Measurements from ENCODE around the gene SH3GL2.

Gene SH3GL2

DNA sequence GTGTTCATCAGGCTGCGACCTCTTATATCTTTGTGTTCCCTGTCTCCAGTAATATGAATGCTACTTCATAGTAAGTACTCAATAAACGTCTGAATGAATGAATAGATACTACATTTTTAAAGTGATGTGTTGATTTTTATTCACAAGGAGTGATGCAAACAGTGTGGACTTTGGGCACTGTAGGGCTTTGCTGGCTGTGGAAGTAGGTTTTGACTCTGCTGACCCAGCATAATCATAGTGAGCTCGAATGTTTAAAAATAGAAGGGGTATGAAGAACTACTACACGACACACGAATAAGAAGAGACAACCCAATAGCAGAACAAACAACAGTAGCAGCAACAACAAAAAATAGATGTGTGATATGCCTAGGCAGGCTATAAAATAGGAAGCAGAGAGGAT is 147.4 kb downstream of the SH3GL2 start:
- H3K9me3 ChIP-seq (ENCODE audit: control insufficient read depth in 1 of 2, low read length in 2 of 2): peaks cover 4 to 8% of the 10 kb centered on the region in 2 donors

DNA sequence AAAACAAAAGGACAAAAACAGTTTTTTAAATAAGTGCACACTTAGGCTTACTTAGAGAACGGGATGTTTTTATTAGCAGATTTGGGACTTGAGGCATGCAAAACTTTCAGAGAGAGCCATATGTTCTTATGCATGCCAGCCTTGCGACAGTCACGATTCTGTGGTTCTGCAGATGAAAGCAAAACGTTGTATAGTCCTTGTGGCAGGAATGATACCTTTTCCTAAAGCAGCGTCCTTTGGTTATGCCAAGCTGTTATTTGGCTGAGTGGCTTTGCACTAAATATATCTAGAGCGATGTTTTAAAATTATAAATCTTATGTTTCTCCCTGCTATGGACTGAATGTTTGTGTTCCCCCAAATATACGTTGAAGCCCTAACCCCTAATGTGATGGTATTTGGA is 152.0 kb downstream of the SH3GL2 start:
- Histone ChIP-seq H3K9me3 (ENCODE audit: control insufficient read depth in 1 of 2, low read length in 2 of 2) (no peaks in the 10 kb centered on the region), H3K4me1 (ENCODE audit: control insufficient read depth in 1 of 2, insufficient read depth in 2 of 2, low read length in 2 of 2) (no peaks in the 10 kb centered on the region), H3K36me3 (ENCODE audit: control insufficient read depth in 1 of 2, insufficient read depth in 2 of 2, low read length in 2 of 2) (no peaks in the 10 kb centered on the region), H3K4me3 (ENCODE audit: low read depth in 1 of 2, low read length in 2 of 2) (no peak overlapping the region), H3K27me3 (ENCODE audit: low read depth, low read length) (no peaks in the 10 kb centered on the region), H3K27ac (ENCODE audit: low read length) (no peak overlapping the region)

More for the DNA sequence above, 147.4 kb downstream of the SH3GL2 start:
- H3K4me3 ChIP-seq (ENCODE audit: low read depth in 1 of 2, low read length in 2 of 2): no peak overlapping the region
- no peak overlapping the region for H3K27ac ChIP-seq (ENCODE audit: low read length)
- H3K27me3 ChIP-seq (ENCODE audit: low read depth, low read length): no peaks in the 10 kb centered on the region
- no peaks in the 10 kb centered on the region for H3K36me3 ChIP-seq (ENCODE audit: control insufficient read depth in 1 of 2, insufficient read depth in 2 of 2, low read length in 2 of 2)
- no peaks in the 10 kb centered on the region for H3K4me1 ChIP-seq (ENCODE audit: control insufficient read depth in 1 of 2, insufficient read depth in 2 of 2, low read length in 2 of 2)

DNA sequence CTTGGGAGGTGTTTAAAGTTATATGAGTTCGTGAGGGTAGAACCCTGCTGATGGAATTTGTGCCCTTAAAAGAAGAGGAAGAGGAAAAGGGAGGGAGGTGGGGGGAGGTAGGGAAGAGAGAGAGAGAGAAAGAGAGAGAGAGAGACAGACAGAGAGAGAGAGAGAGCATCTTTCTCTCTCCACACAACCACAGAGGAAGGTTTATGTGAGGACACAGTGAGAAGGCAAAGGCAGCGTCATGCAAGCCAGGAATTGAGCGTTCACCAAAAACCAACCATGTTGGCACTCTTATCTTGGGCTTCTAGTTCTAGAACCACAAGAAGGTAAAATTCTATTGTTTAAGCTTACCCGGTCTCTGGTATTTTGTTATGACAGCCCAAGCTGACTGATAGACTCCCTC is 152.4 kb downstream of the SH3GL2 start:
- Histone ChIP-seq H3K27ac (ENCODE audit: low read length) (no peak overlapping the region), H3K4me1 (ENCODE audit: control insufficient read depth in 1 of 2, insufficient read depth in 2 of 2, low read length in 2 of 2) (no peaks in the 10 kb centered on the region), H3K36me3 (ENCODE audit: control insufficient read depth in 1 of 2, insufficient read depth in 2 of 2, low read length in 2 of 2) (no peaks in the 10 kb centered on the region), H3K9me3 (ENCODE audit: control insufficient read depth in 1 of 2, low read length in 2 of 2) (no peaks in the 10 kb centered on the region), H3K27me3 (ENCODE audit: low read depth, low read length) (no peaks in the 10 kb centered on the region), H3K4me3 (ENCODE audit: low read depth in 1 of 2, low read length in 2 of 2) (no peak overlapping the region)

DNA sequence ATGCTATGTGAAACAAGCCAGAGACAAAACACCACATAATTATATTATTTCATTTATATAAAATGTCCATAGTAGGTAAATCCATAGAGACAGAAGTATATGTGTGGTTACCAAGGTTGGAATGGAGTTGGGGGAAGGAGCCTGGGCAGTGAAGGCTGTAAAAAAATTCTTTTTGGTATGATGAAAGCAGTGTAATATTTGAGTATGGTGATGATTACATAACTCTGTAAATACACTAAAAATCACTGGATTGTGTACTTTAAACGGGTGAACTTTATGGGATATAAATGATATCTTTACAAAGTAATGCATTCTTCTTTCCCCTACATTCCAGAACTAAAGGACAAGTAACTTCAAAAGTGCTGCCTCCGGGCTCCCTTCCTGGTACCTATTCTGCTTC is 155.8 kb downstream of the SH3GL2 start:
- Histone ChIP-seq H3K4me3 (ENCODE audit: low read depth in 1 of 2, low read length in 2 of 2) (no peak overlapping the region), H3K27ac (ENCODE audit: low read length) (no peak overlapping the region), H3K27me3 (ENCODE audit: low read depth, low read length) (no peaks in the 10 kb centered on the region), H3K36me3 (ENCODE audit: control insufficient read depth in 1 of 2, insufficient read depth in 2 of 2, low read length in 2 of 2) (no peaks in the 10 kb centered on the region), H3K4me1 (ENCODE audit: control insufficient read depth in 1 of 2, insufficient read depth in 2 of 2, low read length in 2 of 2) (no peaks in the 10 kb centered on the region), H3K9me3 (ENCODE audit: control insufficient read depth in 1 of 2, low read length in 2 of 2) (no peaks in the 10 kb centered on the region)

DNA sequence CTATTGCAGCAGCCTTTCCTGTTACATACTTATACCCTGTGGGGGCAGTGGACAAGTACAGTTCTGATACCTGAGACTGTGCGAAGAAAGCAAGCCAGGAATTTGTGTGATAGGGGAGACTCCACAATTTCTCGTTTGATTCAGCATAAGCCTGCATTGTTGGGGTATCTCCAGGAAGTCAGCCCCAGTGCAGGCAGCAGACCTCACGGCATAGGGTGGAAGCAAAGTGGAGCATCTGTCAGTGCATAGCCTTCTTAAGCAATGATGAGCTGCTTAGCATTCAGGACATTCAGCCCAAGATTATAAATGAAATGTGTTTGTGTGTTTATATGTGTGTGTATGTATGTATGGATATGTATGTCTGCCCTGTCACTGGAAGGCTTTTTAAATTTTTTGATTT is 157.0 kb downstream of the SH3GL2 start:
- Histone ChIP-seq H3K4me1 (ENCODE audit: control insufficient read depth in 1 of 2, insufficient read depth in 2 of 2, low read length in 2 of 2) (no peaks in the 10 kb centered on the region), H3K9me3 (ENCODE audit: control insufficient read depth in 1 of 2, low read length in 2 of 2) (no peaks in the 10 kb centered on the region), H3K36me3 (ENCODE audit: control insufficient read depth in 1 of 2, insufficient read depth in 2 of 2, low read length in 2 of 2) (no peaks in the 10 kb centered on the region), H3K27me3 (ENCODE audit: low read depth, low read length) (no peaks in the 10 kb centered on the region), H3K4me3 (ENCODE audit: low read depth in 1 of 2, low read length in 2 of 2) (no peak overlapping the region), H3K27ac (ENCODE audit: low read length) (no peak overlapping the region)

DNA sequence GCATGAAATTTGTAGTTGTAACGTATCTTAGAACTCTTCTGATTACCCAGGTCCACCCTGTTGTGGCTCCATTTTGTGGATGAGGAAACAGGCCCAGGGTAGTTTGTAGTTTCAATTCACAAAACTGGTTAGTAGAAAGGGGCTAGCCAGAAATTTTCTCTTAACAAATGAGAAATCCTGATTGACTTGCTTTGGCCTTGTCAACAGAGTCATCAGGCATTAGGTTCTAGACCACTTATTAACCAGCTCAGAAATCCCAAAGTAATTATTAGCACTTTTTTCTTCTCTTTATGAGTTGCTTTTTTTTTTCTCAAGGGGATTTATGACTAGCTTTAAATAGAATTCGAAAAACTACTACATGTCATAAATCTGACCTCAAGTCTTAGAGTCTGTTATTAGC is 160.2 kb downstream of the SH3GL2 start:
- no peaks in the 10 kb centered on the region for H3K36me3 ChIP-seq (ENCODE audit: control insufficient read depth in 1 of 2, insufficient read depth in 2 of 2, low read length in 2 of 2)
- H3K27me3 ChIP-seq (ENCODE audit: low read depth, low read length): no peaks in the 10 kb centered on the region
- H3K27ac ChIP-seq (ENCODE audit: low read length): no peak overlapping the region
- no peak overlapping the region for H3K4me3 ChIP-seq (ENCODE audit: low read depth in 1 of 2, low read length in 2 of 2)
- H3K4me1 ChIP-seq (ENCODE audit: control insufficient read depth in 1 of 2, insufficient read depth in 2 of 2, low read length in 2 of 2): no peaks in the 10 kb centered on the region
- H3K9me3 ChIP-seq (ENCODE audit: control insufficient read depth in 1 of 2, low read length in 2 of 2): no peaks in the 10 kb centered on the region

DNA sequence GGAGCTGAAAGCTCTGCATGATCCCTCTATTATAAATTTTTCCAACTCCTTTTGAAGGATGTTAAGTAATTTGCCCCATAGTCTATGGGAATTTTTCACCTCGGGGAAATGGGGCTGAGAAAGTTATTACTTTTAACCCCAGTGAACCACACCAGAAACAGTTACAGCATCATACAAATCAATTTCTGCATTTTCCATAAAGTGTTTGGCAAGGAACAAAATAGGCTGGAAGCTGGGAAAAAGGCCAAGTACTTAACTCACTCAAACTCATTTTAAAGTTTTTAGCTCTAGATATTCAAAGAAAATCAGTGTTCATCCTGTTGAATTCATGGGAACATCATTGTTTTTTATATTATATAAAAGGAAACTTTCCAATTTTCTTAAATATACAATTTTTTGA is 160.9 kb downstream of the SH3GL2 start:
- no peaks in the 10 kb centered on the region for H3K36me3 ChIP-seq (ENCODE audit: control insufficient read depth in 1 of 2, insufficient read depth in 2 of 2, low read length in 2 of 2)
- no peaks in the 10 kb centered on the region for H3K9me3 ChIP-seq (ENCODE audit: control insufficient read depth in 1 of 2, low read length in 2 of 2)
- no peak overlapping the region for H3K4me3 ChIP-seq (ENCODE audit: low read depth in 1 of 2, low read length in 2 of 2)
- no peak overlapping the region for H3K27ac ChIP-seq (ENCODE audit: low read length)
- no peaks in the 10 kb centered on the region for H3K4me1 ChIP-seq (ENCODE audit: control insufficient read depth in 1 of 2, insufficient read depth in 2 of 2, low read length in 2 of 2)
- H3K27me3 ChIP-seq (ENCODE audit: low read depth, low read length): no peaks in the 10 kb centered on the region

DNA sequence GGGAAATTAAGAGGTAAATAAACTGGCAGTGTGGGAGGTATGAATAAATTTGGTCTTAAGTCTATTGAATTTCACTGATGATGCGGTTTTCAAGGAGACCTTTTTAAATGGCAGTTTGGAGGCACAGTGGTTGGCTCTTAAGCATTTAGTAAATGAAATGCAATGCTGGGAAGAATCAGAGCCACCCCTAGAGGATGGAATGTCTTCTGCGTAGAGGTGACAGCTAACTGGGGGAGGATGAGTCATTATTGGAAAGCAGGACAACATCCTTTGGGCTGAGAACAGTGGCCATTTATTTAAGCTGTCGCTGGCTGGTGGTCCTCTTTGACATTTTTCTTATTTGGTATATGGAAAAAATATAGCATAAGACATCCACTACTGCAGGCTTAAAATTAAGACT is 163.2 kb downstream of the SH3GL2 start:
- no peaks in the 10 kb centered on the region for H3K4me1 ChIP-seq (ENCODE audit: control insufficient read depth in 1 of 2, insufficient read depth in 2 of 2, low read length in 2 of 2)
- H3K27ac ChIP-seq (ENCODE audit: low read length): no peak overlapping the region
- H3K4me3 ChIP-seq (ENCODE audit: low read depth in 1 of 2, low read length in 2 of 2): no peak overlapping the region
- no peaks in the 10 kb centered on the region for H3K36me3 ChIP-seq (ENCODE audit: control insufficient read depth in 1 of 2, insufficient read depth in 2 of 2, low read length in 2 of 2)
- no peaks in the 10 kb centered on the region for H3K9me3 ChIP-seq (ENCODE audit: control insufficient read depth in 1 of 2, low read length in 2 of 2)
- no peaks in the 10 kb centered on the region for H3K27me3 ChIP-seq (ENCODE audit: low read depth, low read length)

DNA sequence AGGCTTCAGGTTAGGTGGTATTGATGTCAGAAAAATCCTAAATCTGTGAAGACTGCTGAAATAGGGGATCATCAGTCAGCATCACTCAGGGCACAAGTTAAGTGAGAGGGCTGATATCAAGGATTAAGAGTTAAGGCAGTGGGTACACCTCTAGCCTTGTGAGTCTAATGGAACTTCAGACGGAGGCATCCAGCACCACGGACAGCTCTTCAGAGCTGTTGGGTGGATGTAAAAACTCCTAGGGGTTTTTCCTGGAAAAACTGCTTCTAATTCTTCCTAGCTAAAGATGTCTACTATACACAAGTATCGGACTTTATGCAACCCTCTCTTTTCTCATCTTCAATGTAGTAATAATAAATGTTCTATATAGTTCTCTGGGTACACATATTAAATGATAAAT is 165.9 kb downstream of the SH3GL2 start:
- Histone ChIP-seq H3K27me3 (ENCODE audit: low read depth, low read length) (no peaks in the 10 kb centered on the region), H3K4me1 (ENCODE audit: control insufficient read depth in 1 of 2, insufficient read depth in 2 of 2, low read length in 2 of 2) (no peaks in the 10 kb centered on the region), H3K9me3 (ENCODE audit: control insufficient read depth in 1 of 2, low read length in 2 of 2) (no peaks in the 10 kb centered on the region), H3K4me3 (ENCODE audit: low read depth in 1 of 2, low read length in 2 of 2) (no peak overlapping the region), H3K27ac (ENCODE audit: low read length) (no peak overlapping the region), H3K36me3 (ENCODE audit: control insufficient read depth in 1 of 2, insufficient read depth in 2 of 2, low read length in 2 of 2) (no peaks in the 10 kb centered on the region)

DNA sequence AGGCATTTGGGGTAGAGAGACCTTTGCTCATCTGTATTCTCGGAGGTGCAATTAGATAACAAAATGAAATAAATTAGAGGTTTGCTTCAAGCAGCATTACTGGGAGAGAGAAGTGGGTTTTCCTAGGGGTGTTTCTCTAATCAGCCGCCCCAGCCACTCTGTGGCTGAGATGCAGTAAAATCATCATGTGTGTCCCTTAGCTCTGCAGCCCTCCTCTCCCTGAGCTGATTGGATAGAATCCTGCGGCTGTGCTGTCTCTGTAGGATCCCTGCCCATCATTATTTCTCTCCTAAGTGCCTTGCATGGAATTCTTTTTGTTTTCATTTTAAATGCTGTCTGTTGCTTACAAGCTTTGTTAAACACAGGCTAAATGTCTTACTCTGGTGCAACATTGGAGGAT is 171.4 kb downstream of the SH3GL2 start:
- Histone ChIP-seq H3K4me3 (ENCODE audit: low read depth in 1 of 2, low read length in 2 of 2) (no peak overlapping the region), H3K27me3 (ENCODE audit: low read depth, low read length) (no peaks in the 10 kb centered on the region), H3K9me3 (ENCODE audit: control insufficient read depth in 1 of 2, low read length in 2 of 2) (peaks cover 0 to 5% of the 10 kb centered on the region in 2 donors), H3K36me3 (ENCODE audit: control insufficient read depth in 1 of 2, insufficient read depth in 2 of 2, low read length in 2 of 2) (no peaks in the 10 kb centered on the region), H3K27ac (ENCODE audit: low read length) (no peak overlapping the region), H3K4me1 (ENCODE audit: control insufficient read depth in 1 of 2, insufficient read depth in 2 of 2, low read length in 2 of 2) (no peaks in the 10 kb centered on the region)

DNA sequence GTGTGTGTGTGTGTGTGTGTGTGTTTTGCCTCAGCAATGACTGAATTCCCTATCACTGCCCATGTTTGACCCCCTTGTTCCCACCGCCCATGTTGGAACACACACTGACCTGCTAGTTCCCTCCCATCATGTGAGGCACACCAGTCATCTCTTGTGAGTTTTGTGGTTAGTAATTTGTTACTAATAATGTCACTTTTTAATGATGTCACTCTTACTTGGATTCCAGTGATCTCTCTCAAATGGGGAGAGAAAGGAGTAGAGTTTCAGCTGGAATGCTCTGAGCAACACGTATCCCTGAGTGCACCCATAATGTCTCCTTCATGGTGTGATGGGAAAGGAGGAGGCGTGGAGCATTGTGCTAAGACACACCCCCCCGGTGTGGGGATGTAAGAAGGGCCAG is 172.6 kb downstream of the SH3GL2 start:
- Histone ChIP-seq H3K4me3 (ENCODE audit: low read depth in 1 of 2, low read length in 2 of 2) (no peak overlapping the region), H3K9me3 (ENCODE audit: control insufficient read depth in 1 of 2, low read length in 2 of 2) (peaks cover 0 to 5% of the 10 kb centered on the region in 2 donors), H3K27ac (ENCODE audit: low read length) (no peak overlapping the region), H3K4me1 (ENCODE audit: control insufficient read depth in 1 of 2, insufficient read depth in 2 of 2, low read length in 2 of 2) (no peaks in the 10 kb centered on the region), H3K36me3 (ENCODE audit: control insufficient read depth in 1 of 2, insufficient read depth in 2 of 2, low read length in 2 of 2) (no peaks in the 10 kb centered on the region), H3K27me3 (ENCODE audit: low read depth, low read length) (no peaks in the 10 kb centered on the region)

DNA sequence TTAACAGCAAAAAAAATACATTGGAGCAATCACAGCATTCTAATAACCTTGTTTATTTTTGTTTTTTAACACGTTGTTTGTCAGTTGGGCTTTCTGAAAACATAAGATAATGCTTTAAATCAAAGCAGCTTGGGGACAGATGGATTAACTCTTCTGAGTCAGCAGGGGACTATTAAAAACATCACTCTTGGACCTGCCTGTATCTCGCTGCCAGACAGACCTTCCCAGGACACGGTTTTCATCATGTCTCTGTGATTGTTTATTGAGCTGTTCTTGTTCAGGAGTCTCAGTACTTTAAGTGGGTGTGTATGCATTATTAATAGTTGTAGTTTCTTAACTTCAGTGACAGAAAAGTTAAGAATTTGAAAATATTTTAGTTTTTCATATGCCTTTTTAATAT is 173.2 kb downstream of the SH3GL2 start:
- Histone ChIP-seq H3K4me1 (ENCODE audit: control insufficient read depth in 1 of 2, insufficient read depth in 2 of 2, low read length in 2 of 2) (no peaks in the 10 kb centered on the region), H3K4me3 (ENCODE audit: low read depth in 1 of 2, low read length in 2 of 2) (no peak overlapping the region), H3K36me3 (ENCODE audit: control insufficient read depth in 1 of 2, insufficient read depth in 2 of 2, low read length in 2 of 2) (no peaks in the 10 kb centered on the region), H3K9me3 (ENCODE audit: control insufficient read depth in 1 of 2, low read length in 2 of 2) (peaks cover 0 to 5% of the 10 kb centered on the region in 2 donors), H3K27me3 (ENCODE audit: low read depth, low read length) (no peaks in the 10 kb centered on the region), H3K27ac (ENCODE audit: low read length) (no peak overlapping the region)
